ENCODE results near the gene DLST.

Gene DLST

DNA sequence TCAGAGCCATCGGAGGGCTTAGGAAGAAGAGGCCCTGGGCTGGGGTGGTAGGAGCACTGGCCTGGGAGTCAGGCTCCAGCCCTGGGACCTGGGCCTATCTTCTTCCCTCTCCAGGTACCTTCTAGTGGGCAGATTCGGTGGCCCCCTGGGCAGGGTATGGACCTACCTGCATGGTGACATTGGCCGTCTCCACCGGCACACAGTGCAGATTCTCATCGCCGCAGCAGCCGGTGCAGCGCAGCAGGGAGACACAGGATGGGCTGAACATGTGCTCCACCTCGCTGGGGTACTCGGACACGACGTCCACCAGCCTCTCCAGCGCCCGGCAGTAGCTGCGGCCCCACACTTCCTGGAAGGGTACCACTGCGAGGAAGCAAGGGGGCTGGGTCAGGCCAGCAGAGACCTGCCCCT, 67.5 kb downstream of the DLST start:
- Histone ChIP-seq H3K4me3 (ENCODE audit: low read length) (no peak overlapping the region), H3K9me3 (ENCODE audit: insufficient read depth, low read length) (no peaks in the 10 kb centered on the region), H3K36me3 (replicated peaks; ENCODE audit: low read depth, low read length) (no peaks in the 10 kb centered on the region), H4K20me1 (ENCODE audit: insufficient read depth, low read length) (no peaks in the 10 kb centered on the region), H3K27me3 (ENCODE audit: low read depth, low read length) (no peaks in the 10 kb centered on the region), H3K27ac (ENCODE audit: low read length) (no peak overlapping the region), H2AFZ (ENCODE audit: low read depth, low read length) (no peak overlapping the region), H3K9ac (ENCODE audit: low read length) (no peak overlapping the region), H3K79me2 (ENCODE audit: low read length) (no peaks in the 10 kb centered on the region), H3K4me2 (ENCODE audit: low read length) (no peak overlapping the region), H3K4me1 (ENCODE audit: low read length) (peaks cover 12% of the 10 kb centered on the region)
- TF ChIP-seq, protein P1, sequence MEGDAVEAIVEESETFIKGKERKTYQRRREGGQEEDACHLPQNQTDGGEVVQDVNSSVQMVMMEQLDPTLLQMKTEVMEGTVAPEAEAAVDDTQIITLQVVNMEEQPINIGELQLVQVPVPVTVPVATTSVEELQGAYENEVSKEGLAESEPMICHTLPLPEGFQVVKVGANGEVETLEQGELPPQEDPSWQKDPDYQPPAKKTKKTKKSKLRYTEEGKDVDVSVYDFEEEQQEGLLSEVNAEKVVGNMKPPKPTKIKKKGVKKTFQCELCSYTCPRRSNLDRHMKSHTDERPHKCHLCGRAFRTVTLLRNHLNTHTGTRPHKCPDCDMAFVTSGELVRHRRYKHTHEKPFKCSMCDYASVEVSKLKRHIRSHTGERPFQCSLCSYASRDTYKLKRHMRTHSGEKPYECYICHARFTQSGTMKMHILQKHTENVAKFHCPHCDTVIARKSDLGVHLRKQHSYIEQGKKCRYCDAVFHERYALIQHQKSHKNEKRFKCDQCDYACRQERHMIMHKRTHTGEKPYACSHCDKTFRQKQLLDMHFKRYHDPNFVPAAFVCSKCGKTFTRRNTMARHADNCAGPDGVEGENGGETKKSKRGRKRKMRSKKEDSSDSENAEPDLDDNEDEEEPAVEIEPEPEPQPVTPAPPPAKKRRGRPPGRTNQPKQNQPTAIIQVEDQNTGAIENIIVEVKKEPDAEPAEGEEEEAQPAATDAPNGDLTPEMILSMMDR (IDR thresholded peaks at IDR 0.05; ENCODE audit: low read depth, low read length): no peak
- no peak for TF ChIP-seq EZH2phosphoT487 (IDR thresholded peaks at IDR 0.05; ENCODE audit: low read depth)

DNA sequence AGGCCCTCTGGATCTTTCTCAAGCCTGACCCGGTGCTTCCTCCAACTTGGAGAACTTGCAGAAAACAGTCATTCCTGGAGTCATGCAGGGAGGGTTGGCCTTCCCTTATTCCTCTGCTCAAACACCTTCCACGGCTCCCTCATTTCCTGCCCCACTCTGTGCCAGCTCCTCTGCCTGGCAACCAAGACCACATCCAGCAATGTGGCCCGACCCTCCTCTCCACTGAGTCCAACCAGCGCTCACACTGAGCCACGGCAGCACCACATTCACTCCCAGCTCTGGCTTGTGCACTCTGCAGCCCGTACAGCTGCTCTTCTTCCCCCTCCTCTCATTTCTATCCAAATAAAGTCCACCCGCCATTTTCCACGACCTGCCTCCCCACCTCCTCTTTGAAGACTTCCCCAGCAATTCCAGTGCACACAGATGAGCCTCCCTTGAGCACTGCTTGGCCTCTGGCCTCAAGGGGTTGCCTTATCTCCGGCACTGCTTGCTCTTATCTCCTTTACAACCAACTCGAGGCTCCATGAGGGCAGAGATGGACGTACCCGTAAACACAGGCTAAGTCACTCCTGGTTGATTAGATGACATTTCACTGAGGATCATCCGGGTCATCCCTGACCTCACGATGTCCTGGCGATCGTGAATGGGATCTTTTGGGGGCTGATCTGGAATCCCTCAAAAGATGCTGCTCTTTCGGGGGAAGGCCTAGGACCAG, 68.3 kb downstream of the DLST start:
- H3K4me1 ChIP-seq (ENCODE audit: low read length): peaks cover 12% of the 10 kb centered on the region

DNA sequence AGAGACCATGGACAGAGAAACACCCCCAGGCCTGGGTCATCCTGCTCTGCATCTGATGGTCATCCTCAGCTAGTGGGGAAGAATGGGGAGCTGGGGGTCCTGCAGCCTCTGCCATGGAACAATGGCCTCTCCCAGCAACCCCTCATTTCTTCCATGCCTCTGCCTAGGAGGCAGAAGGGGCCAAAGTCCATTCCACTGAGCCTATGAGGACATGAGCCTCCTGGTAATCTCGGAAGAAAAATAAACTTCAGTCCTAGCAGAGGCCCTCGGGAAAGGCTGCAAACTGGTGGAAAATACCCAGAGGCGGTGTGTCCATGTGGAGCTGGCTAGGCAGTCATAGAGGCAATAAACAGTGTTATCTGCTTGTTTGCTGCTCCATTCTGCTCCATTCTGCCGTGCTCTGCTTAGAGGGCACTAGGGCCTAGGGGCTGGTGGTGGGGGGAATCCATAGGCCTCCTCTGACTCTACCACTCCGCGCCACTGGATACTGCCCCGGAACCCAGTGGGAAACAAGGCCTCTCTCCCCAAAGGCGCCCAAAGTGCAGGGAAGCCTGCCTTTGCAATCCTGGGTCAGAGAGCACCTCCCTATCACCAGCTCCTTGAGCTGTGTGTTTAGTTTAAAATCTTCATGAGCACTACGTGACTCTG, 69.2 kb downstream of the DLST start:
- Histone ChIP-seq H4K20me1 (ENCODE audit: insufficient read depth, low read length) (no peaks in the 10 kb centered on the region), H2AFZ (ENCODE audit: low read depth, low read length) (no peak overlapping the region), H3K4me2 (ENCODE audit: low read length) (no peak overlapping the region), H3K36me3 (replicated peaks; ENCODE audit: low read depth, low read length) (no peaks in the 10 kb centered on the region), H3K9me3 (ENCODE audit: insufficient read depth, low read length) (no peaks in the 10 kb centered on the region), H3K9ac (ENCODE audit: low read length) (no peak overlapping the region), H3K27ac (ENCODE audit: low read length) (no peak overlapping the region), H3K4me3 (ENCODE audit: low read length) (no peak overlapping the region), H3K27me3 (ENCODE audit: low read depth, low read length) (no peaks in the 10 kb centered on the region), H3K79me2 (ENCODE audit: low read length) (no peaks in the 10 kb centered on the region), H3K4me1 (ENCODE audit: low read length) (peaks cover 11% of the 10 kb centered on the region)
- TF ChIP-seq, protein P1 (IDR thresholded peaks at IDR 0.05; ENCODE audit: low read depth, low read length): no peak
- no peak for TF ChIP-seq EZH2phosphoT487 (IDR thresholded peaks at IDR 0.05; ENCODE audit: low read depth)

More for the DNA sequence above, 68.3 kb downstream of the DLST start:
- H3K27me3 ChIP-seq (ENCODE audit: low read depth, low read length): no peaks in the 10 kb centered on the region
- H3K4me2 ChIP-seq (ENCODE audit: low read length): no peak overlapping the region
- H4K20me1 ChIP-seq (ENCODE audit: insufficient read depth, low read length): no peaks in the 10 kb centered on the region
- no peaks in the 10 kb centered on the region for H3K36me3 ChIP-seq (replicated peaks; ENCODE audit: low read depth, low read length)
- no peak overlapping the region for H3K27ac ChIP-seq (ENCODE audit: low read length)
- no peak overlapping the region for H2AFZ ChIP-seq (ENCODE audit: low read depth, low read length)
- H3K4me3 ChIP-seq (ENCODE audit: low read length): no peak overlapping the region
- no peaks in the 10 kb centered on the region for H3K79me2 ChIP-seq (ENCODE audit: low read length)
- no peaks in the 10 kb centered on the region for H3K9me3 ChIP-seq (ENCODE audit: insufficient read depth, low read length)
- no peak overlapping the region for H3K9ac ChIP-seq (ENCODE audit: low read length)
- TF ChIP-seq, protein P1 (IDR thresholded peaks at IDR 0.05; ENCODE audit: low read depth, low read length): no peak
- TF ChIP-seq EZH2phosphoT487 (IDR thresholded peaks at IDR 0.05; ENCODE audit: low read depth): no peak

DNA sequence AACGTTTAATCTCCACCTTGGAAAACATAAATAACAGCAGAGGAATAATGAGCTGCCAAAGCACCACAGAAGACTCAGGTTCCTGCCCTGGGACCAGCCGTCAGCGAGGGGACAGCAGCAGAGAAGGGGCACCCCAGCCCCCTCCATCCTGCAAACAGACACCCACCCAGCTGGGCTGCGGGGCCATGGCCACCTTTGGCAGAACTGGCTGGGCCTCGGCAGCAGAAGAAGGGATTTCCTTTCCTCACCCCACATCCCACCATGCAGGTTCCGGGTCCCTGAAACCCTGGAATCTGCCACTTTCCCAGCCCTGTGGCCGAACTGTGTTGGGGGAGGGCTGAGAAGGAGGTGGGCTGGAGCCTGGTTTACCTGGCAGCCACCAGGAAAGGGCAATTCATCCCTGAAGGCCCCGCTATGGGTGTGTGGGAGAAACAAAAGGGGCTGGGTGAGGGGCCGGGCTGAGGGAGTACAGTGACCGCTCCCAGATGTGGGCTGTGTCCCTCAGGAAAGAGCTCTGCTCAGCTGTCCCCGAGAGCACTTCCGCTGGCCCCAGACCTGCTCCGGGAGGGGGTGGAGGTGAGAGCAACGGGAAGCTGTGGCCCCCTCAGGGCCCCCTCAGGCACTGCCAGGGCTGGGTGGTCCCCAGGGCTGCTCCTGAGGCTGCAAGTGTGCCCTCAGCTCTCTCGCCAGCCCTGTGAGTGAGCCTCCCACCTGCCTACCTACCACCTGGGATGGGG, 69.9 kb downstream of the DLST start:
- H3K4me2 ChIP-seq (ENCODE audit: low read length): no peak overlapping the region
- H3K4me1 ChIP-seq (ENCODE audit: low read length): peaks cover 5% of the 10 kb centered on the region
- H4K20me1 ChIP-seq (ENCODE audit: insufficient read depth, low read length): no peaks in the 10 kb centered on the region
- TF ChIP-seq, protein P1 (IDR thresholded peaks at IDR 0.05; ENCODE audit: low read depth, low read length): no peak
- no peak for TF ChIP-seq EZH2phosphoT487 (IDR thresholded peaks at IDR 0.05; ENCODE audit: low read depth)
- no peak overlapping the region for H3K4me3 ChIP-seq (ENCODE audit: low read length)
- H3K27me3 ChIP-seq (ENCODE audit: low read depth, low read length): no peaks in the 10 kb centered on the region
- H3K9me3 ChIP-seq (ENCODE audit: insufficient read depth, low read length): no peaks in the 10 kb centered on the region
- no peak overlapping the region for H3K27ac ChIP-seq (ENCODE audit: low read length)
- H3K79me2 ChIP-seq (ENCODE audit: low read length): no peaks in the 10 kb centered on the region
- no peaks in the 10 kb centered on the region for H3K36me3 ChIP-seq (replicated peaks; ENCODE audit: low read depth, low read length)
- no peak overlapping the region for H3K9ac ChIP-seq (ENCODE audit: low read length)
- H2AFZ ChIP-seq (ENCODE audit: low read depth, low read length): no peak overlapping the region
